ENCODE data around the gene TMEM147. TPM values are rescaled to one million over a fixed set of nuclear protein-coding genes. Genes with fewer than 3 reads are reported as not detected.

Gene TMEM147
- total and polyA plus RNA-seq, 2 of the 13 experiments (the other 11 are each of a cell fraction or from before 2014, with no cell fraction given): 141 to 176 TPM

GRCh38 chr19:35565016-35565856 lies 19.8 kb downstream of the TMEM147 start:
- ATAC-seq: peak; percentile 16; the same call in 1 of the 3 replicates
- TF ChIP-seq TEF (CRISPR knock-in tag; IDR thresholded peaks at IDR 0.05) (no peak), RXRA (CRISPR knock-in tag; IDR thresholded peaks at IDR 0.05) (peak; percentile 25; the same call in 1 of the 2 replicates), HDAC2 (CRISPR knock-in tag; IDR thresholded peaks at IDR 0.05) (no peak), ESRRA (CRISPR knock-in tag; IDR thresholded peaks at IDR 0.05; ENCODE audit: low read depth) (peak; percentile 77; the same call in 1 of the 2 replicates), NR1H2 (CRISPR knock-in tag; IDR thresholded peaks at IDR 0.05; ENCODE audit: borderline replicate concordance, low read depth) (no peak), NFKB2 (CRISPR knock-in tag; IDR thresholded peaks at IDR 0.05; ENCODE audit: borderline replicate concordance) (no peak), EED (CRISPR knock-in tag; IDR thresholded peaks at IDR 0.05) (no peak), ZNF629 (CRISPR knock-in tag; conservative IDR thresholded peaks at IDR 0.05) (0 out of 2 replicates have a peak, but pooled peaks have one; percentile 30), ZBTB25 (CRISPR knock-in tag; IDR thresholded peaks at IDR 0.05) (no peak), HCFC1 (IDR thresholded peaks at IDR 0.05; ENCODE audit: low read depth, low read length) (no peak), PAXIP1 (CRISPR knock-in tag; conservative IDR thresholded peaks at IDR 0.05) (0 out of 2 replicates have a peak, but pooled peaks have one; percentile 28), NCOA5 (CRISPR knock-in tag; IDR thresholded peaks at IDR 0.05) (no peak), ADNP (CRISPR knock-in tag; IDR thresholded peaks at IDR 0.05) (peak; percentile 39; the same call in 1 of the 2 replicates), MTA1 (CRISPR knock-in tag; IDR thresholded peaks at IDR 0.05; ENCODE audit: borderline replicate concordance) (0 out of 2 replicates have a peak, but pooled peaks have one; percentile 2), ATF2 (CRISPR knock-in tag; IDR thresholded peaks at IDR 0.05) (0 out of 2 replicates have a peak, but pooled peaks have one; percentile 20), ZKSCAN5 (CRISPR knock-in tag; IDR thresholded peaks at IDR 0.05) (peak; percentile 83; the same call in 1 of the 2 replicates), ZNF350 (CRISPR knock-in tag; IDR thresholded peaks at IDR 0.05; ENCODE audit: borderline replicate concordance, low read depth) (no peak)

More at GRCh38 chr19:35565016-35565856, 19.8 kb downstream of the TMEM147 start:
- intact Hi-C loops (cut with micrococcal nuclease; ENCODE audit: unreplicated experiment) (no loop called here), in situ Hi-C loops (cut with HindIII; ENCODE audit: extremely low pct_ligation_motif_present, low pct_unique_long_range_greater_than_20kb) (no loop called here)
- WGBS (ENCODE audit: low lambda C conversion rate): 26% methylated on average over 5 of the region's 12 CpGs
- no peak overlapping the region for H3K9ac ChIP-seq (ENCODE audit: insufficient read depth, low read depth, low read length)
- H3K4me1 ChIP-seq (ENCODE audit: insufficient read depth, low read length): peaks cover 42% of the 10 kb centered on the region
- no peaks in the 10 kb centered on the region for H3K36me3 ChIP-seq (replicated peaks in 1 of 2; ENCODE audit: control insufficient read depth in 1 of 2, insufficient read depth in 2 of 2, low read length in 2 of 2)
- DNase-seq (ENCODE audit: low spot score) (no peak), FAIRE-seq (no peak)
- POLR2A ChIA-PET: no interaction called here
- H3K4me3 ChIP-seq (replicated peaks in 1 of 3; ENCODE audit: insufficient read depth in 1 of 3, low read depth in 2 of 3, low read length in 3 of 3): no peak overlapping the region
- H3K79me2 ChIP-seq (ENCODE audit: insufficient read depth, low read length): no peaks in the 10 kb centered on the region
- peak overlapping the region; percentile 21; the same call in 1 of the 2 replicates for H3K4me2 ChIP-seq (ENCODE audit: low read depth, low read length)
- CTCF ChIA-PET (ENCODE audit: low intra/inter-chr PET ratio, low total read pairs): no interaction called here
- H3K27ac ChIP-seq (ENCODE audit: extremely low read length, insufficient read depth, low read length): peak overlapping the region; percentile 11
- no peak overlapping the region for H2AFZ ChIP-seq (ENCODE audit: low read length)
- peaks cover 0 to 16% of the 10 kb centered on the region in 2 experiments; a peak in 2 of 5 replicates for H3K27me3 ChIP-seq (ENCODE audit: control insufficient read depth in 1 of 2, insufficient read depth in 2 of 2, low read length in 2 of 2)
- no peaks in the 10 kb centered on the region for H4K20me1 ChIP-seq (ENCODE audit: insufficient read depth, low read length)
- no peaks in the 10 kb centered on the region for H3K9me3 ChIP-seq (ENCODE audit: low read length)
- BruUV-seq (replicated peaks): no TSS peak

Data from HepG2 (cell line).